Effector memory CD4-positive, alpha-beta T cell (primary cell): ENCODE results near the gene GKN2.
"Not testable (repeated sequence)": the region's sequence is repeated elsewhere in the genome, so short reads cannot be mapped to it uniquely, and the experiment has no call there.

Source experiments
- DNase-seq, 3 donors: peaks; one replicate each; pipeline ENCODE4 v3.0.0-alpha.2; 2020
- H3K27ac ChIP-seq: 2 replicates; pipeline ENCODE4 v1.7.0; 2013; ENCODE audit warnings: mild to moderate bottlenecking, low read length, moderate library complexity; ENCODE audit not compliant: insufficient read depth, poor library complexity, severe bottlenecking
- H3K27me3 ChIP-seq: replicated peaks from 2 replicates; pipeline ENCODE4 v1.7.0; 2013; ENCODE audit warnings: mild to moderate bottlenecking, low read length; ENCODE audit not compliant: insufficient read depth, control insufficient read depth, poor library complexity, severe bottlenecking
- H3K36me3 ChIP-seq: 2 replicates; pipeline ENCODE4 v1.7.0; 2013; ENCODE audit warnings: mild to moderate bottlenecking, low read length, moderate library complexity; ENCODE audit not compliant: control insufficient read depth, insufficient read depth
- H3K4me1 ChIP-seq: 2 replicates; pipeline ENCODE4 v1.7.0; 2013; ENCODE audit warnings: low read length, mild to moderate bottlenecking; ENCODE audit not compliant: control insufficient read depth, insufficient read depth, poor library complexity, severe bottlenecking
- H3K4me3 ChIP-seq: 2 replicates; pipeline ENCODE4 v1.7.0; 2013; ENCODE audit warnings: low read length, low read depth, mild to moderate bottlenecking; ENCODE audit not compliant: insufficient read depth, poor library complexity, severe bottlenecking
- H3K9me3 ChIP-seq: 2 replicates; pipeline ENCODE4 v1.7.0; 2013; ENCODE audit warnings: mild to moderate bottlenecking, low read length, moderate library complexity; ENCODE audit not compliant: control insufficient read depth

The GKN2 gene

DNA sequence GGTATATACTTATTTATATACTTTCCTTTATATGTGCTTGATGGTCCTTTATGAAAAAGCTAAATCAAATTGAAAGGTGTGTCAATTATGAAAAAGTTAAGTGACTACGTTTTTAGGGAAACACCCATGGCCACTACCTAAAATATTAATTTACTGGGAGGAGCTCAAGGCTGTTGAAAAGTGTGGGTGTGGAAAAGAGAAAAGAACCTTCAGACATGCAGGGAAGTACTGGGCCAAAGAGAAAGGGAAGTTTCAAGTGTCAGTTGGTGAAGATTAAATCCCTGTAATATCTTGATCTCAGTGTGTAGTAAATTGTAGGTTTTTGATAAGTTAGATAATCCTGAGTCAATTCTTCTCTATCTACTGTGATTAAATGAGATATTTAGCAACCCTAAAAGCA, 15.5 kb upstream of the GKN2 start:
- no peaks in the 10 kb centered on the region for H3K27me3 ChIP-seq
- H3K4me1 ChIP-seq: no peaks in the 10 kb centered on the region
- H3K4me3 ChIP-seq: no peak overlapping the region
- no peaks in the 10 kb centered on the region for H3K36me3 ChIP-seq
- no peaks in the 10 kb centered on the region for H3K9me3 ChIP-seq
- DNase-seq: no peak
- no peak overlapping the region for H3K27ac ChIP-seq

DNA sequence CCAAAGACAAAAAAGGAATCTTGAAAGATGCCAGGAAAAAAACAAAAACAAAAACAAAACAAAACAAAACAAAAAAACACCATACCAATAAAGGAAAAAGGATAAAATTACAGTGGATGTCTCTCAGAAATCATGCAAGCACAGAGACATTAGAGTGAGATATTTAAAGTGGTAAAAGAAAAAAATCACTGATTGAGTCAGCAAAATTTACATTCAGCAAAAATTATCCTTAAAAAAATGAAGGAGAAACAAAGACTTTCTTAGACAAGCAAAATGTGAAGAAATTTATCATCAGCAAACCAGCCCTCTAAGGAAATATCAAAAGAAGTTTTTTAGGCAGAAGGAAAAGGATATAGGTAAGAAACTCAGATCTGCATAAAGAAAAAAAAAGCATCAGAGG, 11.6 kb upstream of the GKN2 start:
- Histone ChIP-seq H3K27ac (no peak overlapping the region), H3K4me1 (no peaks in the 10 kb centered on the region), H3K4me3 (no peak overlapping the region), H3K9me3 (no peaks in the 10 kb centered on the region), H3K27me3 (peaks cover 3% of the 10 kb centered on the region), H3K36me3 (no peaks in the 10 kb centered on the region)
- no peak for DNase-seq

GRCh38 chr2:68961380-68961779, 8.7 kb upstream of the GKN2 start:
- no peaks in the 10 kb centered on the region for H3K9me3 ChIP-seq

GRCh38 chr2:68959001-68959400, 6.3 kb upstream of the GKN2 start:
- Histone ChIP-seq H3K27me3 (peaks cover 3% of the 10 kb centered on the region), H3K4me3 (no peak overlapping the region), H3K4me1 (no peaks in the 10 kb centered on the region), H3K27ac (no peak overlapping the region), H3K9me3 (no peaks in the 10 kb centered on the region), H3K36me3 (no peaks in the 10 kb centered on the region)
- DNase-seq: no peak

More at GRCh38 chr2:68961380-68961779, 8.7 kb upstream of the GKN2 start:
- Histone ChIP-seq H3K4me3 (no peak overlapping the region), H3K36me3 (no peaks in the 10 kb centered on the region), H3K4me1 (no peaks in the 10 kb centered on the region), H3K27ac (no peak overlapping the region), H3K27me3 (peaks cover 3% of the 10 kb centered on the region)
- DNase-seq: no peak

DNA sequence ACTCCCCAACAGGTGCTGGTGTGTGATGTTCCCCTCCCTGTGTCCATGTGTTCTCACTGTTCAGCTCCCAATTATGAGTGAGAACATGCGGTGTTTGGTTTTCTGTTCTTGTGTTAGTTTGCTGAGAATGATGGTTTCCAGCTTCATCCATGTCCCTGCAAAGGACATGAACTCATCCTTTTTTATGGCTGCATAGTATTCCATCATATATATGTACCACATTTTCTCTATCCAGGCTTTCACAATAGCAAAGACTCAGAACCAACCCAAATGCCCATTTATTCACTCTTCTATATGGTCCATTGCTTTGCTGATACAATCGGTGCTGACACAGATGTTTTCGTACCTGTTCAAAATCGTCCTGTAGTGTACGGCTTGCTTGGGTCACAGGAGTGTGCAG, 2.7 kb upstream of the GKN2 start:
- not testable (repeated sequence) for DNase-seq, H3K27me3 ChIP-seq

DNA sequence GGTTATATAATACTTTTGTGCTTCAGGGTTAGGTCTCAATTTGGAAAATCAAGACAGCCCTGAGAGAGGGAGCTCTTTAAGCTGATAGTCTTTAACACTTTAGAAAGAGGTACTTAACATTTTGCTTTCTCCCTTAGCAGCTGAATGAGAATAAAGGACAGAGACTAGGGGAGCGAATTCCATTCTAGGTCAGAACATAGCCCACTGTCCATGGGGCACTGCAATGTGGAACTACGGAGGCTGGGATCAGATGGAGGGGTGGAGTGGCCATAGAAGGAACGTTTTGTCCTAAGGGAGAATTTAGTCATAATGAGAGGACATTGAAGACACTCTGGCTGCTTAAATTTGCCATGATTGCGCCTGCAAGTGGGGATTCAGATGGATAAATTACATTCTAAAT, 794 bp downstream of the GKN2 start:
- Histone ChIP-seq H3K36me3 (no peaks in the 10 kb centered on the region), H3K9me3 (no peaks in the 10 kb centered on the region), H3K27me3 (no peaks in the 10 kb centered on the region), H3K27ac (no peak overlapping the region), H3K4me1 (no peaks in the 10 kb centered on the region), H3K4me3 (no peak overlapping the region)
- no peak for DNase-seq

More for the DNA sequence above, 2.7 kb upstream of the GKN2 start:
- not testable (repeated sequence) for H3K4me3 ChIP-seq, H3K4me1 ChIP-seq, H3K9me3 ChIP-seq, H3K36me3 ChIP-seq, H3K27ac ChIP-seq

GRCh38 chr2:68948710-68949109, 4.0 kb downstream of the GKN2 start:
- no peaks in the 10 kb centered on the region for H3K36me3 ChIP-seq
- H3K4me3 ChIP-seq: no peak overlapping the region
- H3K27ac ChIP-seq: no peak overlapping the region
- DNase-seq: no peak
- H3K9me3 ChIP-seq: no peaks in the 10 kb centered on the region
- no peaks in the 10 kb centered on the region for H3K27me3 ChIP-seq
- H3K4me1 ChIP-seq: no peaks in the 10 kb centered on the region

DNA sequence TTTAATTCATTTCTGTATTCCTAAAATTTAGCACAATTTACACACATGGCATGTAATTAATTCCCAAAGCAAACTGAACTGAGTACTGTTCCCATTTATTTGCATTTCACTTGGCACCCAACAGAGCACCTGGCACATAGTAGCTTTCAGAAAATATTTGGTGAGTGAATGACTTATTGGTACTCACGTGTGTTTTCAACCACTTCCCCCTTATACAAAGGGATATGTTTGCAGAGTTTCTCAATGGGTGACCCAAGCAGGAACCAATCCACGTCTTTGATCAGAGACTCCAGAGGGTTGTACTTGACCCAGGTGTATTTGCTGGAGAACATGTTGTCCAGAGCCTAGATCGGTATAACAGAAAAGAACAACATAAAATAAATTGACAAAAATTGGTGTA, 6.6 kb downstream of the GKN2 start:
- Histone ChIP-seq H3K27me3 (peaks cover 6% of the 10 kb centered on the region), H3K4me1 (no peaks in the 10 kb centered on the region), H3K9me3 (no peaks in the 10 kb centered on the region), H3K36me3 (no peaks in the 10 kb centered on the region), H3K4me3 (no peak overlapping the region), H3K27ac (no peak overlapping the region)
- no peak for DNase-seq

GRCh38 chr2:68943581-68944568, 8.8 kb downstream of the GKN2 start:
- Histone ChIP-seq H3K9me3 (no peaks in the 10 kb centered on the region), H3K4me1 (no peaks in the 10 kb centered on the region), H3K27me3 (peaks cover 6% of the 10 kb centered on the region), H3K36me3 (no peaks in the 10 kb centered on the region), H3K27ac (no peak overlapping the region), H3K4me3 (no peak overlapping the region)
- DNase-seq: peak in 2 of 3 donors; percentile 21 to 26

- H3K9me3 ChIP-seq: no peaks in the 10 kb centered on the region
- no peak overlapping the region for H3K27ac ChIP-seq
- no peaks in the 10 kb centered on the region for H3K36me3 ChIP-seq
- no peak for DNase-seq
- no peak overlapping the region for H3K4me3 ChIP-seq
- H3K27me3 ChIP-seq: peaks cover 6% of the 10 kb centered on the region
- no peaks in the 10 kb centered on the region for H3K4me1 ChIP-seq
Measured at GRCh38 chr2:68942827-68943226, 9.9 kb downstream of the GKN2 start.
